Activated T-cell treated with anti-CD3 and anti-CD28 coated beads for 1 hour (primary cell): ENCODE data around the gene CHRM2.

Experiments
- DNase-seq: peaks from one replicate; pipeline ENCODE4 v3.0.0-alpha.2; 2020; ENCODE audit warnings: low read depth

Gene CHRM2

GRCh38 chr7:136894789-136895188 is 26.3 kb downstream of the CHRM2 start:
- DNase-seq, result no peak

GRCh38 chr7:136897676-136898075 is 29.2 kb downstream of the CHRM2 start:
- DNase-seq, result no peak

- no peak for DNase-seq
Measured at GRCh38 chr7:136900005-136900404, 31.6 kb downstream of the CHRM2 start.

- DNase-seq, result no peak
Measured at GRCh38 chr7:136910771-136911170, 42.3 kb downstream of the CHRM2 start.

- DNase-seq, result no peak
Measured at GRCh38 chr7:136911344-136911743, 42.9 kb downstream of the CHRM2 start.

- DNase-seq, result no peak
Measured at GRCh38 chr7:136912339-136912738, 43.9 kb downstream of the CHRM2 start.

GRCh38 chr7:136914016-136914415 is 45.6 kb downstream of the CHRM2 start:
- no peak for DNase-seq

GRCh38 chr7:136919820-136920219 is 51.4 kb downstream of the CHRM2 start:
- no peak for DNase-seq

GRCh38 chr7:136923111-136923667 is 54.7 kb downstream of the CHRM2 start:
- DNase-seq, result no peak

- DNase-seq, result no peak
Measured at GRCh38 chr7:136925044-136925443, 56.6 kb downstream of the CHRM2 start.

- DNase-seq, result no peak
Measured at GRCh38 chr7:136925556-136925955, 57.1 kb downstream of the CHRM2 start.

GRCh38 chr7:136931169-136931867 is 62.9 kb downstream of the CHRM2 start:
- no peak for DNase-seq

GRCh38 chr7:136937436-136937835 is 69.0 kb downstream of the CHRM2 start:
- no peak for DNase-seq

- no peak for DNase-seq
Measured at GRCh38 chr7:136938476-136938875, 70.0 kb downstream of the CHRM2 start.

GRCh38 chr7:136940122-136940521 is 71.7 kb downstream of the CHRM2 start:
- no peak for DNase-seq

- no peak for DNase-seq
Measured at GRCh38 chr7:136940917-136941316, 72.5 kb downstream of the CHRM2 start.

GRCh38 chr7:136941816-136942215 is 73.4 kb downstream of the CHRM2 start:
- no peak for DNase-seq

- DNase-seq, result no peak
Measured at GRCh38 chr7:136942401-136942800, 73.9 kb downstream of the CHRM2 start.

- DNase-seq, result no peak
Measured at GRCh38 chr7:136942994-136943393, 74.5 kb downstream of the CHRM2 start.

- no peak for DNase-seq
Measured at GRCh38 chr7:136947347-136947746, 78.9 kb downstream of the CHRM2 start.

- no peak for DNase-seq
Measured at GRCh38 chr7:136950331-136950730, 81.9 kb downstream of the CHRM2 start.

GRCh38 chr7:136953386-136953785 is 84.9 kb downstream of the CHRM2 start:
- DNase-seq, result no peak

- DNase-seq, result no peak
Measured at GRCh38 chr7:136956232-136956631, 87.8 kb downstream of the CHRM2 start.

- DNase-seq, result no peak
Measured at GRCh38 chr7:136956671-136957070, 88.2 kb downstream of the CHRM2 start.
